Osteoblast (primary cell): ENCODE data around the gene MBTPS1. TPM values are rescaled to one million over a fixed set of nuclear protein-coding genes. Genes with fewer than 3 reads are reported as not detected.

ENCODE experiments used
- DNase-seq: peaks from one replicate; pipeline ENCODE4 v3.0.0; 2011; ENCODE audit warnings: low spot score, mixed read lengths; ENCODE audit not compliant: insufficient read length; ENCODE audit errors: missing footprints
- H2AFZ ChIP-seq: 2 replicates; pipeline ENCODE4 v1.6.0; 2011; ENCODE audit warnings: mild to moderate bottlenecking, low read length
- H3K27ac ChIP-seq: 2 replicates; pipeline ENCODE4 v1.5.1; 2011; ENCODE audit warnings: mild to moderate bottlenecking, low read depth, low read length, moderate library complexity
- H3K27me3 ChIP-seq: 2 replicates; pipeline ENCODE4 v1.6.0; 2012; ENCODE audit warnings: mild to moderate bottlenecking, control low read depth, inconsistent platforms, low read length, moderate library complexity; ENCODE audit not compliant: insufficient read depth
- H3K36me3 ChIP-seq: 2 replicates; pipeline ENCODE4 v1.5.1; 2011; ENCODE audit warnings: mild to moderate bottlenecking, low read length, control low read depth, moderate library complexity; ENCODE audit not compliant: insufficient read depth
- H3K4me1 ChIP-seq: 2 replicates; pipeline ENCODE4 v1.5.1; 2011; ENCODE audit warnings: mild to moderate bottlenecking, low read length, control low read depth, moderate library complexity; ENCODE audit not compliant: insufficient read depth
- H3K4me2 ChIP-seq: 2 replicates; pipeline ENCODE4 v1.6.0; 2011; ENCODE audit warnings: mild to moderate bottlenecking, low read length; ENCODE audit not compliant: insufficient read depth
- H3K4me3 ChIP-seq: fragments of 200-600 bp; sonication (generic); 3 replicates; pipeline ENCODE4 v1.5.1; 2012; ENCODE audit warnings: mild to moderate bottlenecking, low read length, inconsistent platforms; ENCODE audit not compliant: insufficient read depth
- H3K79me2 ChIP-seq: 2 replicates; pipeline ENCODE4 v1.6.0; 2012; ENCODE audit warnings: mild to moderate bottlenecking, low read length, control low read depth, inconsistent platforms; ENCODE audit not compliant: insufficient read depth
- H3K9me3 ChIP-seq: 2 replicates; pipeline ENCODE4 v1.5.1; 2011; ENCODE audit warnings: low read depth, low read length, control low read depth
- H4K20me1 ChIP-seq: 2 replicates; pipeline ENCODE4 v1.6.0; 2012; ENCODE audit warnings: mild to moderate bottlenecking, low read length, control low read depth; ENCODE audit not compliant: insufficient read depth
- total RNA-seq: library from RNA; depleted of rRNA; stranded (reverse); fragments of >200 nt; gene quantifications from 2 replicates; pipeline ENCODE4 v1.2.3, GENCODE V29; 2012
- TF ChIP-seq, protein P1 (sequence below): IDR thresholded peaks from 2 replicates; pipeline ENCODE4 v1.5.1; 2011; ENCODE audit warnings: mild to moderate bottlenecking, low read depth, low read length, moderate library complexity; ENCODE audit errors: extremely low read depth

The MBTPS1 gene
- total RNA-seq, 1 donor: 114 TPM

- H3K36me3 ChIP-seq: peaks cover 68% of the 10 kb centered on the region
- no peaks in the 10 kb centered on the region for H3K27me3 ChIP-seq
These were observed 31.5 kb downstream of the MBTPS1 start for GRCh38 chr16:84085271-84085667.

DNA sequence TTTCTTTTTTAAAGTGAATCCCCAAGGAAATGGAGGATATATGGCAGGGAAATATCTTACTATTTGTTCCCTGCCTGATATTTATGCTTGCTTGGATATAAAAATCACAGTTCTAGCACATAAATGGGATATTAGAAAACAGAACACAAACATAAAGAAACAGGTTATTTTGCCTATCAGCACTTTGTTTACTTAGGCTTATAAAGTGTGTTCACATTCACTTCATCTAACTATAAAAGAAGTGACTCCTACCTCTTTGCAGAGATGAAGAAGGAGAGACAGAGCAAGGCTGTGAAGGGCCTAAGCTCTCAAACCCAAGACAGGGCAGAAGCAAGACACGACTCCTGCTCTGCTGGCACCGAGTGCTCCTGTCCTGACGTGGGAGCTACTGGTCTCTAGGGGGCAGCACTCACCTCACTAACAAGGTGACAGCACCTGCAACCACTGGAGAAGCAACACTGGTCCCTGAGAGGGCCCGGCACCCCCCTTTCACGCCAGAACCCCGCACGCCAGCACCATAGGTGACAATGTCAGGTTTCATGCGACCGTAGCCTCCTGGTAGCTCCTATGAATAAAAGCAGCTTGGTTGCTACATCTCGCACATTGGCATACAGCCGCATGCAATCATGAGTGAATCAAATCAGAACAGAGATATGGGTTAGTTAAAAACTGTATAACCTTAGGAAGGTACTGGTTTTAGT is 32.0 kb downstream of the MBTPS1 start:
- H3K27me3 ChIP-seq: no peaks in the 10 kb centered on the region
- peaks cover 11% of the 10 kb centered on the region for H4K20me1 ChIP-seq
- no peaks in the 10 kb centered on the region for H3K4me1 ChIP-seq
- peak; percentile 84 for DNase-seq
- no peak overlapping the region for H3K4me2 ChIP-seq
- H3K4me3 ChIP-seq: no peak overlapping the region
- H3K9me3 ChIP-seq: no peaks in the 10 kb centered on the region
- H2AFZ ChIP-seq: no peak overlapping the region
- TF ChIP-seq, protein P1, sequence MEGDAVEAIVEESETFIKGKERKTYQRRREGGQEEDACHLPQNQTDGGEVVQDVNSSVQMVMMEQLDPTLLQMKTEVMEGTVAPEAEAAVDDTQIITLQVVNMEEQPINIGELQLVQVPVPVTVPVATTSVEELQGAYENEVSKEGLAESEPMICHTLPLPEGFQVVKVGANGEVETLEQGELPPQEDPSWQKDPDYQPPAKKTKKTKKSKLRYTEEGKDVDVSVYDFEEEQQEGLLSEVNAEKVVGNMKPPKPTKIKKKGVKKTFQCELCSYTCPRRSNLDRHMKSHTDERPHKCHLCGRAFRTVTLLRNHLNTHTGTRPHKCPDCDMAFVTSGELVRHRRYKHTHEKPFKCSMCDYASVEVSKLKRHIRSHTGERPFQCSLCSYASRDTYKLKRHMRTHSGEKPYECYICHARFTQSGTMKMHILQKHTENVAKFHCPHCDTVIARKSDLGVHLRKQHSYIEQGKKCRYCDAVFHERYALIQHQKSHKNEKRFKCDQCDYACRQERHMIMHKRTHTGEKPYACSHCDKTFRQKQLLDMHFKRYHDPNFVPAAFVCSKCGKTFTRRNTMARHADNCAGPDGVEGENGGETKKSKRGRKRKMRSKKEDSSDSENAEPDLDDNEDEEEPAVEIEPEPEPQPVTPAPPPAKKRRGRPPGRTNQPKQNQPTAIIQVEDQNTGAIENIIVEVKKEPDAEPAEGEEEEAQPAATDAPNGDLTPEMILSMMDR: peak; percentile 71
- H3K79me2 ChIP-seq: peaks cover 2% of the 10 kb centered on the region
- H3K36me3 ChIP-seq: peaks cover 65% of the 10 kb centered on the region
- H3K27ac ChIP-seq: no peak overlapping the region

More at GRCh38 chr16:84085271-84085667, 31.5 kb downstream of the MBTPS1 start:
- Histone ChIP-seq H3K9me3 (no peaks in the 10 kb centered on the region), H3K4me1 (no peaks in the 10 kb centered on the region), H3K27ac (no peak overlapping the region), H2AFZ (no peak overlapping the region), H3K4me2 (no peak overlapping the region), H3K79me2 (no peaks in the 10 kb centered on the region), H3K4me3 (no peak overlapping the region), H4K20me1 (peaks cover 11% of the 10 kb centered on the region)
- TF ChIP-seq, protein P1: no peak
- no peak for DNase-seq

- peaks cover 12% of the 10 kb centered on the region for H3K79me2 ChIP-seq
- no peak overlapping the region for H3K4me3 ChIP-seq
- DNase-seq: peak; percentile 29
- H3K9me3 ChIP-seq: no peaks in the 10 kb centered on the region
- H3K4me1 ChIP-seq: no peaks in the 10 kb centered on the region
- H3K36me3 ChIP-seq: peaks cover 58% of the 10 kb centered on the region
- H4K20me1 ChIP-seq: peaks cover 8% of the 10 kb centered on the region
- no peak overlapping the region for H3K4me2 ChIP-seq
- TF ChIP-seq, protein P1: no peak
- no peaks in the 10 kb centered on the region for H3K27me3 ChIP-seq
- H2AFZ ChIP-seq: no peak overlapping the region
- no peak overlapping the region for H3K27ac ChIP-seq
These were observed 33.7 kb downstream of the MBTPS1 start for GRCh38 chr16:84082835-84083569.

- no peaks in the 10 kb centered on the region for H3K27me3 ChIP-seq
- peaks cover 8% of the 10 kb centered on the region for H4K20me1 ChIP-seq
- no peaks in the 10 kb centered on the region for H3K4me1 ChIP-seq
- peaks cover 54% of the 10 kb centered on the region for H3K36me3 ChIP-seq
- no peak overlapping the region for H3K27ac ChIP-seq
- no peak overlapping the region for H3K4me2 ChIP-seq
- no peaks in the 10 kb centered on the region for H3K9me3 ChIP-seq
- peaks cover 21% of the 10 kb centered on the region for H3K79me2 ChIP-seq
- H2AFZ ChIP-seq: no peak overlapping the region
- H3K4me3 ChIP-seq: no peak overlapping the region
- no peak for DNase-seq
- TF ChIP-seq, protein P1: no peak
These were observed 34.6 kb downstream of the MBTPS1 start for GRCh38 chr16:84082110-84082509.
